Vagina (tissue), 2 donors: Measurements from ENCODE around the gene INSR. TPM values are rescaled to one million over a fixed set of nuclear protein-coding genes. Genes with fewer than 3 reads are reported as not detected.

Experiments used
- DNase-seq, 2 donors: peaks; one replicate each; pipeline ENCODE4 v3.0.0-alpha.2; 2017; ENCODE audit errors: extremely low spot score in 2 of 2
- H3K27ac ChIP-seq: fragments of 200-600 bp; sonication (generic); one replicate; pipeline ENCODE4 v1.5.1; 2019
- H3K27me3 ChIP-seq: fragments of 200-600 bp; sonication (generic); one replicate; pipeline ENCODE4 v1.5.1; 2019
- H3K36me3 ChIP-seq, 2 donors: fragments of 200-600 bp; sonication (generic); one replicate each; pipeline ENCODE4 v1.5.1; 2017 to 2019
- H3K4me1 ChIP-seq: fragments of 200-600 bp; sonication (generic); one replicate; pipeline ENCODE4 v1.5.1; 2019
- H3K4me3 ChIP-seq, 2 donors: fragments of 200-600 bp; sonication (generic); 1 replicate in 1 of 2; 2 replicates in 1 of 2; pipeline ENCODE4 v1.5.1; 2016 to 2019
- H3K9me3 ChIP-seq: fragments of 200-600 bp; sonication (generic); one replicate; pipeline ENCODE4 v1.5.1; 2019
- POLR2A ChIP-seq, 2 donors: fragments of 450-650 bp; IDR thresholded peaks; one replicate each; pipeline ENCODE4 v1.6.1; 2017; ENCODE audit warnings: antibody characterized with exemption in 2 of 2, mild to moderate bottlenecking in 2 of 2, moderate library complexity in 2 of 2
- POLR2AphosphoS5 ChIP-seq, 2 donors: sonication (generic); formaldehyde crosslinking; IDR thresholded peaks; one replicate each; pipeline ENCODE4 v1.9.0; 2017; ENCODE audit warnings: antibody characterized with exemption in 2 of 2, mild to moderate bottlenecking in 2 of 2, low read depth in 1 of 2; ENCODE audit not compliant: insufficient read depth in 1 of 2
- intact Hi-C: fragments of 100-400 bp; cut with DNase I; formaldehyde crosslinking; loops from one replicate; pipeline ENCODE4 v1.15.1; 2023
- total RNA-seq: library from RNA; depleted of rRNA; stranded (reverse); fragments of >200 nt; gene quantifications from one replicate; pipeline ENCODE4 v1.2.3, GENCODE V29; 2016
- TF ChIP-seq, protein P1 (sequence below), 3 experiments: fragments of 450-650 bp in 2 of 3; fragments of 200-600 bp in 1 of 3; sonication (generic) in 1 of 3; IDR thresholded peaks; one replicate each; pipeline ENCODE4 v1.5.1; 2017 to 2019; ENCODE audit warnings: antibody characterized with exemption in 3 of 3, mild to moderate bottlenecking in 2 of 3, moderate library complexity in 2 of 3

The INSR gene
- total RNA-seq, 1 donor from 2014 or later = 86.7 TPM

DNA sequence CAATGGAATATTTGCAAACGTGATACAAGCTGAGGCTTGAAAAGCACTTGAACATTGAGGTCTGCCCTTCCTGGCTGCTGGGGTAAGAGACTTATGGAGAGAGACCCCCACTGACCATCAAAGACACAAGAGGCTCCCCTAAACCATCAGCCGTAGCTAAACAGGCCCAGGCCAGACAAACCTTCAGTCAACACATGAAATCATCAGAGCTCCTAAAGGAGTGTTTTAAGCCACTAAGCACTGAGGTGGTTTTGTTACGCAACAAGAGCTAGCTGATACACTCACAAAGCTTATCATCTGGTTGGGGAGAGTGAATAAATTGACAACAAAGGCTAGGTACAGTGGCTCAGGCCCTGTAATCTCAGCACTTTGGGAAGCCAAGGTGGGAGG, 114.3 kb downstream of the INSR start:
- Histone ChIP-seq H3K4me3 (no peak overlapping the region), H3K4me1 (peaks cover 53% of the 10 kb centered on the region), H3K36me3 (peaks cover 0 to 10% of the 10 kb centered on the region in 2 donors), H3K27me3 (no peaks in the 10 kb centered on the region), H3K27ac (peak overlapping the region; percentile 46), H3K9me3 (no peaks in the 10 kb centered on the region)
- no peak for TF ChIP-seq POLR2AphosphoS5 (IDR thresholded peaks at IDR 0.05; ENCODE audit: insufficient read depth in 1 of 2, low read depth in 1 of 2)
- no peak for DNase-seq
- intact Hi-C loops = loop anchor here (5.0 kb wide), 1 partner anchor 1937 kb away; the partner anchor contains the start of gene OR7G1

DNA sequence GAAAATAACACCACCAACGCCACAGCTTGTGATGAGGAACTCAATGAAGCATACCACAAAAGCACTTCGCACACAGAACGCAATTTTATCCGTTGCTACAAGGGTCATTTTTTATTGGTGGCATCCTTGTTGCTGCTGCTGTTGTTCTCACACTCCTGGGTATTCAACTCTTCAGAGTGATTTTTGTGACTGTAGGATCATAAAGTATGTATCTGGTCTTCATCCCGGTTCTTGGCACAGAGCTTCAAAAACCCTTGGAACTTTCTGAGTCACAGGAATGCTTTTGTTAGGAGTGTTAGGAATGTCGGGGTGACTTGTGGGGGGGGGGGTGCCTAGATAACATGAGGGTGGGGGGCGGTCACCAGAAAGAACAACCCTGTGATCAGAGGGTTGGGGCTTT, 116.3 kb downstream of the INSR start:
- intact Hi-C loops = loop anchor here (5.0 kb wide), 1 partner anchor 1939 kb away; the partner anchor contains the start of gene OR7G1
- Histone ChIP-seq H3K4me1 (peaks cover 45% of the 10 kb centered on the region), H3K27me3 (no peaks in the 10 kb centered on the region), H3K4me3 (no peak overlapping the region), H3K27ac (peak overlapping the region; percentile 5), H3K9me3 (no peaks in the 10 kb centered on the region), H3K36me3 (peaks cover 0 to 10% of the 10 kb centered on the region in 2 donors)
- TF ChIP-seq POLR2A (IDR thresholded peaks at IDR 0.05) = no peak
- TF ChIP-seq, protein P1, sequence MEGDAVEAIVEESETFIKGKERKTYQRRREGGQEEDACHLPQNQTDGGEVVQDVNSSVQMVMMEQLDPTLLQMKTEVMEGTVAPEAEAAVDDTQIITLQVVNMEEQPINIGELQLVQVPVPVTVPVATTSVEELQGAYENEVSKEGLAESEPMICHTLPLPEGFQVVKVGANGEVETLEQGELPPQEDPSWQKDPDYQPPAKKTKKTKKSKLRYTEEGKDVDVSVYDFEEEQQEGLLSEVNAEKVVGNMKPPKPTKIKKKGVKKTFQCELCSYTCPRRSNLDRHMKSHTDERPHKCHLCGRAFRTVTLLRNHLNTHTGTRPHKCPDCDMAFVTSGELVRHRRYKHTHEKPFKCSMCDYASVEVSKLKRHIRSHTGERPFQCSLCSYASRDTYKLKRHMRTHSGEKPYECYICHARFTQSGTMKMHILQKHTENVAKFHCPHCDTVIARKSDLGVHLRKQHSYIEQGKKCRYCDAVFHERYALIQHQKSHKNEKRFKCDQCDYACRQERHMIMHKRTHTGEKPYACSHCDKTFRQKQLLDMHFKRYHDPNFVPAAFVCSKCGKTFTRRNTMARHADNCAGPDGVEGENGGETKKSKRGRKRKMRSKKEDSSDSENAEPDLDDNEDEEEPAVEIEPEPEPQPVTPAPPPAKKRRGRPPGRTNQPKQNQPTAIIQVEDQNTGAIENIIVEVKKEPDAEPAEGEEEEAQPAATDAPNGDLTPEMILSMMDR (IDR thresholded peaks at IDR 0.05) = no peak
- TF ChIP-seq POLR2AphosphoS5 (IDR thresholded peaks at IDR 0.05; ENCODE audit: insufficient read depth in 1 of 2, low read depth in 1 of 2) = no peak
- DNase-seq = no peak

DNA sequence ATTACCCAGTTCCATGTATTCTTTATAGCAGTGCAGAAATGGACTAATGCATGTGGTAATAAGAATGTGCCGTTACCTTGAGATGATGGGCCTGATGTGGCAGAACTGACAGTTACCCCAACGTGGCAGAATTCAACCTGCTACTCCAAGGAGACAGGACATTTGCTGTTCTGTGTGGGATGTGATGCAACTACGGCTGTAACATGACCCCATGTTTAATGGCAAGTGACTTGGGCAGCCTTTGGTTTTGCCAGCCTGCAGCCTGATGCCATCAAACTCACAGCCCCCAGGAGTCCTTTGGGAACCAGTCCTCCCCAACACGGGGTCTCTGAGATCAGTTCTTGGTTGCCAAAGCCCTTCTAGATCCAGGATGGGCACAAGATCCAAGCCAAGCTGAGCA, 117.4 kb downstream of the INSR start:
- Histone ChIP-seq H3K4me3 (no peak overlapping the region), H3K27me3 (no peaks in the 10 kb centered on the region), H3K9me3 (no peaks in the 10 kb centered on the region), H3K4me1 (peaks cover 34% of the 10 kb centered on the region), H3K27ac (no peak overlapping the region), H3K36me3 (peaks cover 0 to 10% of the 10 kb centered on the region in 2 donors)
- DNase-seq = no peak
- TF ChIP-seq POLR2AphosphoS5 (IDR thresholded peaks at IDR 0.05; ENCODE audit: insufficient read depth in 1 of 2, low read depth in 1 of 2) = no peak
- TF ChIP-seq, protein P1 (IDR thresholded peaks at IDR 0.05) = no peak
- no peak for TF ChIP-seq POLR2A (IDR thresholded peaks at IDR 0.05)
- intact Hi-C loops = loop anchor here (5.0 kb wide), 1 partner anchor 1941 kb away; the partner anchor contains the start of gene OR7G1

DNA sequence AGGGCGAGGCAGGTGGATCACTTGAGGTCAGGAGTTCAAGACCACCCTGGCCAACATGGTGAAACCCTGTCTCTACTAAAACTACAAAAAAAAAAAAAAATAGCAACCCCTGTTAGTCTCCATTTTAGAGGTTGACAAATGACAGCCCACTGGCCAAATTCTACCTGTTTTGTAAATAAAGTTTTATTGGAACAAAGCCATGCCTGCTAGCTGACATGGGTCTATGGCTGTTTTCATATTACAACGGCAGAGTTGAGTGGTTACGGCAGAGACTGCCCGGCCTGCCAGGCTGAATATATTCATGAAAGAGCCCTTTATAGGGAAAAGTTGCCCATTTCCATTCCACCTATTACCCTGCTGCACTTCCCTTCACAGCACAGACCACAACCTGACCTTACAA, 121.4 kb downstream of the INSR start:
- H3K27ac ChIP-seq = no peak overlapping the region
- DNase-seq = no peak
- H3K9me3 ChIP-seq = no peaks in the 10 kb centered on the region
- no peaks in the 10 kb centered on the region for H3K27me3 ChIP-seq
- H3K36me3 ChIP-seq = peaks cover 0 to 40% of the 10 kb centered on the region in 2 donors
- peaks cover 3% of the 10 kb centered on the region for H3K4me1 ChIP-seq
- TF ChIP-seq POLR2AphosphoS5 (IDR thresholded peaks at IDR 0.05; ENCODE audit: insufficient read depth in 1 of 2, low read depth in 1 of 2) = no peak
- TF ChIP-seq, protein P1 (IDR thresholded peaks at IDR 0.05) = no peak
- no peak for TF ChIP-seq POLR2A (IDR thresholded peaks at IDR 0.05)
- intact Hi-C loops = no loop called here
- H3K4me3 ChIP-seq = no peak overlapping the region

DNA sequence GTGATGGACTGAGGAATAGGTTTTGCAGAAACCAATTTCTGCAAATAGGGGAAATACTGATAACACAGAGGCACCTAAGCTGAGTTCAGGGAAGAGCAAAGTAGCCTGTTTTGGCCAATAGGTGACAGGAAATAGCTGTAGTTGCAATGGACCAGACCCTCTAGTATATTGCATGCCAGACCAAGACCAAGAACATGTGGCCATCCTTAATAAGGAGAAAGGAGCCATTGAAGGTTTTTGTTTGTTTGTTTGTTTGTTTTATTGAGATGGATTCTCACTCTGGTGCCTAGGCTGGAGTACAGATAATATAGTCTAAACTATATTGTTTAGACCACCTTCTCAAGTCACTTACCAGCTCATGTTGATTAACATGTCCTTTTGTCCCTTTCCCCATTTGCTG, 123.2 kb downstream of the INSR start:
- Histone ChIP-seq H3K4me3 (no peak overlapping the region), H3K36me3 (peaks cover 0 to 49% of the 10 kb centered on the region in 2 donors), H3K4me1 (no peaks in the 10 kb centered on the region), H3K9me3 (no peaks in the 10 kb centered on the region), H3K27ac (no peak overlapping the region), H3K27me3 (no peaks in the 10 kb centered on the region)
- intact Hi-C loops = no loop called here
- no peak for DNase-seq
- TF ChIP-seq, protein P1 (IDR thresholded peaks at IDR 0.05) = no peak
- no peak for TF ChIP-seq POLR2AphosphoS5 (IDR thresholded peaks at IDR 0.05; ENCODE audit: insufficient read depth in 1 of 2, low read depth in 1 of 2)
